Neural crest cell (in vitro differentiated cells): ENCODE results near the gene DLGAP4. TPM values are rescaled to one million over a fixed set of nuclear protein-coding genes. Genes with fewer than 3 reads are reported as not detected.

Source experiments
- DNase-seq: peaks from one replicate; pipeline ENCODE4 v3.0.0; 2021; ENCODE audit warnings: low read depth, mixed read lengths, low spot score
- H3K27ac Mint-ChIP-seq: one replicate; pipeline ENCODE4 v1.8.0; 2021; ENCODE audit warnings: mild to moderate bottlenecking, mixed read lengths; ENCODE audit not compliant: unreplicated experiment
- H3K27me3 Mint-ChIP-seq: 2 replicates; pipeline ENCODE4 v1.8.0; 2021; ENCODE audit warnings: low read depth, mild to moderate bottlenecking, mixed read lengths
- H3K36me3 Mint-ChIP-seq: 2 replicates; pipeline ENCODE4 v1.8.0; 2021; ENCODE audit warnings: low read depth, mild to moderate bottlenecking, mixed read lengths
- H3K4me1 Mint-ChIP-seq: 2 replicates; pipeline ENCODE4 v1.8.0; 2021; ENCODE audit warnings: mixed read lengths
- H3K4me3 Mint-ChIP-seq: one replicate; pipeline ENCODE4 v1.8.0; 2021; ENCODE audit warnings: mild to moderate bottlenecking, mixed read lengths
- H3K9me3 Mint-ChIP-seq: 2 replicates; pipeline ENCODE4 v1.8.0; 2021; ENCODE audit warnings: mixed read lengths
- total RNA-seq: library from RNA; stranded (reverse); gene quantifications from 2 replicates; pipeline ENCODE4 v1.2.1, GENCODE V29; 2021
- TF ChIP-seq, protein P1 (sequence below): fragments of 200-600 bp; sonication (generic); conservative IDR thresholded peaks from 2 replicates; pipeline ENCODE4 v1.5.0; 2021; ENCODE audit warnings: antibody characterized with exemption, mild to moderate bottlenecking

DLGAP4 gene
- total RNA-seq, 1 donor from 2014 or later = 95.6 TPM

DNA sequence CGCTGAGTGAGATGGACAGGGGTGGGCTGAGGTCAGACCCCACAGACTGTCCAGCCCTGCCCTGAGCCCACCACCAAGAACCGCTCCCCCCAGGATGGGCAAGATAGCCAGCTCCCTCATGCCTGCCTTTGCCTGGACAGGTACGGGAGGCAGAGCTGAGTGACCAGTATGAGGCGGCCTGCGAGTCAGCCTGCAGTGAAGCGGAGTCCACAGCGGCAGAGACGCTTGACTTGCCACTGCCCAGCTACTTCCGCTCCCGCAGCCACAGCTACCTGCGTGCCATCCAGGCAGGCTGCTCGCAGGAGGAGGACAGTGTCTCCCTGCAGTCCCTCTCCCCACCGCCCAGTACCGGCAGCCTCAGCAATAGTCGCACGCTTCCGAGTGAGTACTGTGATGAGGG is 140.4 kb downstream of the DLGAP4 start:
- H3K27ac Mint-ChIP-seq = no peak overlapping the region
- H3K36me3 Mint-ChIP-seq = no peaks in the 10 kb centered on the region
- H3K4me3 Mint-ChIP-seq = no peak overlapping the region
- H3K9me3 Mint-ChIP-seq = no peaks in the 10 kb centered on the region
- H3K27me3 Mint-ChIP-seq = no peaks in the 10 kb centered on the region
- no peaks in the 10 kb centered on the region for H3K4me1 Mint-ChIP-seq
- TF ChIP-seq, protein P1, sequence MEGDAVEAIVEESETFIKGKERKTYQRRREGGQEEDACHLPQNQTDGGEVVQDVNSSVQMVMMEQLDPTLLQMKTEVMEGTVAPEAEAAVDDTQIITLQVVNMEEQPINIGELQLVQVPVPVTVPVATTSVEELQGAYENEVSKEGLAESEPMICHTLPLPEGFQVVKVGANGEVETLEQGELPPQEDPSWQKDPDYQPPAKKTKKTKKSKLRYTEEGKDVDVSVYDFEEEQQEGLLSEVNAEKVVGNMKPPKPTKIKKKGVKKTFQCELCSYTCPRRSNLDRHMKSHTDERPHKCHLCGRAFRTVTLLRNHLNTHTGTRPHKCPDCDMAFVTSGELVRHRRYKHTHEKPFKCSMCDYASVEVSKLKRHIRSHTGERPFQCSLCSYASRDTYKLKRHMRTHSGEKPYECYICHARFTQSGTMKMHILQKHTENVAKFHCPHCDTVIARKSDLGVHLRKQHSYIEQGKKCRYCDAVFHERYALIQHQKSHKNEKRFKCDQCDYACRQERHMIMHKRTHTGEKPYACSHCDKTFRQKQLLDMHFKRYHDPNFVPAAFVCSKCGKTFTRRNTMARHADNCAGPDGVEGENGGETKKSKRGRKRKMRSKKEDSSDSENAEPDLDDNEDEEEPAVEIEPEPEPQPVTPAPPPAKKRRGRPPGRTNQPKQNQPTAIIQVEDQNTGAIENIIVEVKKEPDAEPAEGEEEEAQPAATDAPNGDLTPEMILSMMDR = no peak
- no peak for DNase-seq

DNA sequence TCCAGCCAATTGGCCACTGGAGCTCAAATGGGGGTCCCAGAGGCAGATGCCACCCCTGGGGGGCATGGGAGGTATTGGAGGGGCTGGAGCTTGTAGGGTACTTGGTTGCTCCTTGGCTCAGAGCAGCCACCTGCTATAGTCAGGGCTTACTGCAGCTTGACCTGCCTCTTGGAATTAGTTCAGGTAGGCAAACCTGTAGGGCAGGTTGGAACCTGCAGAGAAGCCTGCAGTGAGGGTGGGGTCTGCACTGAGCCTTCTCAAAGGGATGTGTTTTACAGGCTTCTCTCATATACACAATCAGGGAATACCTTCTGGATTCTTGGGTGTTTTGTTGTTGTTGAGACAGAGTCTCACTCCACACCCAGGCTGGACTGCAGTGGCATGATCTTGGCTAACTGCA is 141.0 kb downstream of the DLGAP4 start:
- no peak for DNase-seq

DNA sequence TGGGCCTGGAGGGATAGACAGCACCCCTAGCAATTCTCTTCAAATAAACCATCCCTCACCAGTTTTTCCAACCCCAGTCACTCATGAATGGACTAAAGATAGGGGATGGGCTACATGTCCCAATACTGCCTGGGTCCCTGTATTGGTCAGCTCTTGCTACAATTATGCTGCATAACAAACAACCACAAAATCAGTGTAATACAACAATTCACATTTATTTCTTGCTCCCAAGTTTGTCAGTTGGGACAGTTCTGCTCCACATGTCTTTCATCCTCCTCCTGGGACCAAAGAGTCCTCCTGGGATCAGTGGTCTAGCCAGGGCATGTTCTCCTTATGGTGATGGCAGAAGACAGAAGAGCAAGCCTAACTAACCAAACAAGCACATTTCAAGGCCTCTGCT is 143.5 kb downstream of the DLGAP4 start:
- H3K36me3 Mint-ChIP-seq = no peaks in the 10 kb centered on the region
- no peak overlapping the region for H3K4me3 Mint-ChIP-seq
- H3K4me1 Mint-ChIP-seq = peaks cover 4% of the 10 kb centered on the region
- H3K27ac Mint-ChIP-seq = no peak overlapping the region
- DNase-seq = no peak
- peaks cover 2% of the 10 kb centered on the region for H3K27me3 Mint-ChIP-seq
- TF ChIP-seq, protein P1 = no peak
- H3K9me3 Mint-ChIP-seq = no peaks in the 10 kb centered on the region

More for the DNA sequence above, 141.0 kb downstream of the DLGAP4 start:
- no peaks in the 10 kb centered on the region for H3K27me3 Mint-ChIP-seq
- H3K36me3 Mint-ChIP-seq = no peaks in the 10 kb centered on the region
- TF ChIP-seq, protein P1 = no peak
- no peak overlapping the region for H3K27ac Mint-ChIP-seq
- H3K4me3 Mint-ChIP-seq = no peak overlapping the region
- H3K4me1 Mint-ChIP-seq = no peaks in the 10 kb centered on the region
- H3K9me3 Mint-ChIP-seq = no peaks in the 10 kb centered on the region

DNA sequence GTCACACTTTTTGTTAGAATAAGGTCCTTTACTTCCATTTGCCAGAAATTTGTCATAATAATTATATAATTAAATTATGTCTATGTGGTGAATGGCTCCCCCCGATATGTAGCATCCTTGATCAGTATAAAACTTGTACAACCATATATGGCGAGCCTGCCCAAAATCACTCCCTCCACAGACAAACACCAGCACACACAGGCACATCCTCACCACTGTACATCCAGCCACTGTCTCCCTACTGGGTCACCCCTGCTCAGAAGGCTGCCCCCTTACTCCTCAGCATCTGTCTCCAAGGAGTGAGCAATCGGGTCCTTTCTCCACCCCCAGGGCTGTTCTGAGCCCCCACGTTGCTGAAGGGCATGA is 148.2 kb downstream of the DLGAP4 start:
- no peak overlapping the region for H3K27ac Mint-ChIP-seq
- no peaks in the 10 kb centered on the region for H3K9me3 Mint-ChIP-seq
- H3K36me3 Mint-ChIP-seq = no peaks in the 10 kb centered on the region
- no peak for DNase-seq
- H3K27me3 Mint-ChIP-seq = peaks cover 2% of the 10 kb centered on the region
- peaks cover 7% of the 10 kb centered on the region for H3K4me1 Mint-ChIP-seq
- no peak overlapping the region for H3K4me3 Mint-ChIP-seq
- TF ChIP-seq, protein P1 = no peak

DNA sequence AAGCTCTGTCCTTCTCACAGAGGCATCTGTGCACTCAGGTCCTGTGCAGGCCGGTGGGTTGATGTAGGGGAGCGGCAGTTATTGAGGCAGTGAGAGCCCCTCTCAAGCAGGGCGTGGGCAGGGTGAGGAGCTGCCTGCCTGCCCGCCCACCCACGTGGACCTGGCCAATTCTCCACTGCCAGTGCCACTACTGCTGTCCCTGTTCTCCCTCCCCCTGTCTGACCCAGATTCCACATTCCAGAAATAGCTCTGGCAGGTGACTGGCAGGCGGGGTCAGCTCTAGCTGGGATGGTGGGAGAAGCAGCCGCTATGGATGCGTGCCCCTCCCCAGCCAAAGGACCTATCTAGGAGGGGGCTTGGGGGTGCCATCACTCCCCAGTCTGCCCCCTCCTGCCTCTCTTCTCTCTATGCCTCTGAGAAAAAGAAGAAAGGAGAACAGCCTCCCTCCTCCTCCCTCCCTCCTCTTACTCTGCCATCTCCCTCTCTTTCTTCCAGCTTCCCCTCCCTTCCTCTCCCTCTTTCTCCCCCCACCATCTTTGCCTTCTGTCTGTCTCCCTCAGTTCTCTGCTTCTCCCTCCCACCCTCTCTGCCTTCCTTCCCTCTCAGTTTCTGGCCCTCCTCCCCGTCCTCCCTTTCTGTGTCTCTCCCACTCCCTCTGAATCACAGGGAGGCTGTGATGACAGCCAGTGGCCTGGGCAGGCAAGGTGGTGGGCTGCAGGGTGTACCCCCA is 148.7 kb downstream of the DLGAP4 start:
- no peaks in the 10 kb centered on the region for H3K36me3 Mint-ChIP-seq
- no peak overlapping the region for H3K4me3 Mint-ChIP-seq
- H3K4me1 Mint-ChIP-seq = peaks cover 7% of the 10 kb centered on the region
- H3K9me3 Mint-ChIP-seq = no peaks in the 10 kb centered on the region
- H3K27me3 Mint-ChIP-seq = peaks cover 2% of the 10 kb centered on the region
- H3K27ac Mint-ChIP-seq = no peak overlapping the region
- TF ChIP-seq, protein P1 = no peak
- no peak for DNase-seq
